ENCODE measurements around the gene C11orf71. TPM values are rescaled to one million over a fixed set of nuclear protein-coding genes. Genes with fewer than 3 reads are reported as not detected.

Gene C11orf71
- total and polyA plus RNA-seq, 2 donors (not counting 1 experiment from before 2014, with no cell fraction given), result 12.1 to 14.8 TPM

DNA sequence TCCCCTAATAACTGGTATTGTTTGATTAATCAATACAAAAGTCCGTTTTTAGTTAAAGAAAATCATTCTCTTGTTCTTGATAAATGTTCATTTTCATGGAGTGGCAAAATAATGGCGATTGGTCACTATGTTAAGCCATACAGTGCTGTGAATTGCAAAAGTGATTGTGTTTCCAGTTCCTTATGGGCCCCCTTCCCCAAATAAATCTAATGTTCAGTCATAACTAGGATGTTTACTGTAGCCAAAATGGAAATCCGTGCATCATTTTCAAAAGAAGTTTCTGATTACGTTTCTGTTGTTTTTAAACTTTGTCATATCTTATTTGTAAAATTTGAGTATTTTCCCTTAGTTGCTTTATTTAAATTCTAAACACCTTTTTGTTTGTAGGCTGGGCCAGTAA, 1.0 kb upstream of the C11orf71 start:
- H3K9ac ChIP-seq (ENCODE audit: low read length), result peak overlapping the region; percentile 87
- Mint-ChIP-seq H3K27me3 (no peaks in the 10 kb centered on the region), H3K4me1 (peaks cover 49% of the 10 kb centered on the region), H3K9me3 (ENCODE audit: insufficient read depth) (no peaks in the 10 kb centered on the region), H3K27ac (peak overlapping the region; percentile 71), H3K4me3 (peak overlapping the region; percentile 99)
- ATAC-seq (ENCODE audit: low read depth), result no peak
- H3K9me3 ChIP-seq (ENCODE audit: control extremely low read depth in 1 of 3, control insufficient read depth in 2 of 3, insufficient read depth in 1 of 3, low read length in 2 of 3), result no peaks in the 10 kb centered on the region
- intact Hi-C loops (cut with micrococcal nuclease), result loop anchor here (2.0 kb wide), 1 partner anchor 1087 kb away; the partner anchor contains the start of gene TTC12
- no peaks in the 10 kb centered on the region for H3K27me3 ChIP-seq (replicated peaks in 1 of 4; ENCODE audit: control extremely low read depth in 1 of 4, control insufficient read depth in 3 of 4, insufficient read depth in 4 of 4, low read length in 3 of 4)
- H3K4me1 ChIP-seq (ENCODE audit: control insufficient read depth in 2 of 2, insufficient read depth in 2 of 2, low read length in 2 of 2), result peaks cover 21 to 28% of the 10 kb centered on the region in 2 donors
- H3K27ac ChIP-seq (ENCODE audit: low read length in 2 of 2), result peak overlapping the region; percentile 87 to 92
- ChIA-PET POLR2A (no interaction called here), CTCF (no interaction called here)
- peaks cover 52% of the 10 kb centered on the region for H3K79me2 ChIP-seq (ENCODE audit: control insufficient read depth, insufficient read depth, low read length)
- WGBS (ENCODE audit: insufficient coverage), result no CpG with 5 or more reads among the region's 4 CpGs
- H2AFZ ChIP-seq (ENCODE audit: insufficient read depth, low read depth, low read length, poor library complexity, severe bottlenecking), result peak overlapping the region; percentile 79
- no peaks in the 10 kb centered on the region for H4K20me1 ChIP-seq (ENCODE audit: control insufficient read depth, insufficient read depth, low read length, poor library complexity, severe bottlenecking)
- DNase-seq, result peak; percentile 14
- H3K36me3 ChIP-seq (replicated peaks in 1 of 2; ENCODE audit: control extremely low read depth in 1 of 2, control insufficient read depth in 1 of 2, extremely low read depth in 1 of 2, insufficient read depth in 2 of 2, low read length in 1 of 2), result peaks cover 9 to 23% of the 10 kb centered on the region in 2 experiments
- H3K4me2 ChIP-seq (replicated peaks; ENCODE audit: low read depth, low read length, poor library complexity, severe bottlenecking), result peak overlapping the region; percentile 81
- peak overlapping the region; percentile 72 to 98 (median 89) for H3K4me3 ChIP-seq (ENCODE audit: control extremely low read depth in 1 of 5, extremely low read depth in 1 of 5, insufficient read depth in 1 of 5, low read depth in 2 of 5, low read length in 4 of 5)
- no peak for TF ChIP-seq EZH2 (IDR thresholded peaks at IDR 0.05; ENCODE audit: borderline replicate concordance, insufficient read depth, low read depth, low read length, poor library complexity, severe bottlenecking)
- TF ChIP-seq, protein P1, sequence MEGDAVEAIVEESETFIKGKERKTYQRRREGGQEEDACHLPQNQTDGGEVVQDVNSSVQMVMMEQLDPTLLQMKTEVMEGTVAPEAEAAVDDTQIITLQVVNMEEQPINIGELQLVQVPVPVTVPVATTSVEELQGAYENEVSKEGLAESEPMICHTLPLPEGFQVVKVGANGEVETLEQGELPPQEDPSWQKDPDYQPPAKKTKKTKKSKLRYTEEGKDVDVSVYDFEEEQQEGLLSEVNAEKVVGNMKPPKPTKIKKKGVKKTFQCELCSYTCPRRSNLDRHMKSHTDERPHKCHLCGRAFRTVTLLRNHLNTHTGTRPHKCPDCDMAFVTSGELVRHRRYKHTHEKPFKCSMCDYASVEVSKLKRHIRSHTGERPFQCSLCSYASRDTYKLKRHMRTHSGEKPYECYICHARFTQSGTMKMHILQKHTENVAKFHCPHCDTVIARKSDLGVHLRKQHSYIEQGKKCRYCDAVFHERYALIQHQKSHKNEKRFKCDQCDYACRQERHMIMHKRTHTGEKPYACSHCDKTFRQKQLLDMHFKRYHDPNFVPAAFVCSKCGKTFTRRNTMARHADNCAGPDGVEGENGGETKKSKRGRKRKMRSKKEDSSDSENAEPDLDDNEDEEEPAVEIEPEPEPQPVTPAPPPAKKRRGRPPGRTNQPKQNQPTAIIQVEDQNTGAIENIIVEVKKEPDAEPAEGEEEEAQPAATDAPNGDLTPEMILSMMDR (IDR thresholded peaks at IDR 0.05), result no peak

GRCh38 chr11:114400915-114401223, 558 bp upstream of the C11orf71 start:
- Histone ChIP-seq H3K27ac (ENCODE audit: low read length in 2 of 2) (peak overlapping the region; percentile 87 to 92), H2AFZ (ENCODE audit: insufficient read depth, low read depth, low read length, poor library complexity, severe bottlenecking) (peak overlapping the region; percentile 79), H3K9me3 (ENCODE audit: control extremely low read depth in 1 of 3, control insufficient read depth in 2 of 3, insufficient read depth in 1 of 3, low read length in 2 of 3) (no peaks in the 10 kb centered on the region), H3K36me3 (replicated peaks in 1 of 2; ENCODE audit: control extremely low read depth in 1 of 2, control insufficient read depth in 1 of 2, extremely low read depth in 1 of 2, insufficient read depth in 2 of 2, low read length in 1 of 2) (peaks cover 5 to 20% of the 10 kb centered on the region in 2 experiments), H3K9ac (ENCODE audit: low read length) (peak overlapping the region; percentile 87), H4K20me1 (ENCODE audit: control insufficient read depth, insufficient read depth, low read length, poor library complexity, severe bottlenecking) (no peaks in the 10 kb centered on the region), H3K4me1 (ENCODE audit: control insufficient read depth in 2 of 2, insufficient read depth in 2 of 2, low read length in 2 of 2) (peaks cover 21 to 28% of the 10 kb centered on the region in 2 donors), H3K4me3 (ENCODE audit: control extremely low read depth in 1 of 5, extremely low read depth in 1 of 5, insufficient read depth in 1 of 5, low read depth in 2 of 5, low read length in 4 of 5) (peak overlapping the region; percentile 72 to 98 (median 89)), H3K27me3 (replicated peaks in 1 of 4; ENCODE audit: control extremely low read depth in 1 of 4, control insufficient read depth in 3 of 4, insufficient read depth in 4 of 4, low read length in 3 of 4) (no peaks in the 10 kb centered on the region), H3K4me2 (replicated peaks; ENCODE audit: low read depth, low read length, poor library complexity, severe bottlenecking) (peak overlapping the region; percentile 81), H3K79me2 (ENCODE audit: control insufficient read depth, insufficient read depth, low read length) (peaks cover 52% of the 10 kb centered on the region)
- H3K4me1 Mint-ChIP-seq, result peaks cover 49% of the 10 kb centered on the region
- ChIA-PET CTCF (interaction anchor here (1.3 kb wide), 1 partner anchor 50 kb away, joined by 3 read pairs; no protein-coding TSS in a partner anchor), POLR2A (interaction anchor here (0.8 kb wide), 1 partner anchor 38 kb away, joined by 3 read pairs; the partner anchor contains the start of gene REXO2)
- no peak for ATAC-seq (ENCODE audit: low read depth)
- no peaks in the 10 kb centered on the region for H3K9me3 Mint-ChIP-seq (ENCODE audit: insufficient read depth)
- peak overlapping the region; percentile 99 for H3K4me3 Mint-ChIP-seq
- WGBS (ENCODE audit: insufficient coverage), result 0% methylated on average over 7 of the region's 8 CpGs
- no peaks in the 10 kb centered on the region for H3K27me3 Mint-ChIP-seq
- DNase-seq, result no peak
- H3K27ac Mint-ChIP-seq, result peak overlapping the region; percentile 98
- no peak for TF ChIP-seq EZH2 (IDR thresholded peaks at IDR 0.05; ENCODE audit: borderline replicate concordance, insufficient read depth, low read depth, low read length, poor library complexity, severe bottlenecking)
- TF ChIP-seq, protein P1 (IDR thresholded peaks at IDR 0.05), result no peak
- intact Hi-C loops (cut with micrococcal nuclease), result loop anchor here (1.0 to 2.0 kb wide), 4 partner anchors 38 to 1086 kb away; partner anchors contain the start of genes REXO2, TTC12, USP28 and ZW10

Measured in B cell (primary cell).